H1 (cell line): ENCODE measurements around the gene TOMM6. TPM values are rescaled to one million over a fixed set of nuclear protein-coding genes. Genes with fewer than 3 reads are reported as not detected.

Experiments
- CTCF ChIA-PET: fragments of 300-600 bp; sonication (Branson Sonifier 250); formaldehyde crosslinking; loops from one replicate; lab custom pipeline; 2021; ENCODE audit not compliant: partially characterized antibody; lab: Charles Lee
- POLR2A ChIA-PET: fragments of 300-600 bp; sonication (Branson Sonifier 250); formaldehyde crosslinking; loops from one replicate; lab custom pipeline; 2021; ENCODE audit warnings: inconsistent platforms; ENCODE audit not compliant: partially characterized antibody; lab: Charles Lee
- DNase-seq, 2 experiments: peaks; one replicate each; pipeline versions ENCODE4 v3.0.0 to v3.0.0-alpha.2; 2010 to 2022; ENCODE audit warnings: low spot score in 2 of 2, low read depth in 1 of 2, mixed read lengths in 1 of 2
- FAIRE-seq: peaks from 2 replicates; lab custom pipeline; 2011; peaks lifted over from hg19 to GRCh38; lab: Jason Lieb, UNC
- H2AFZ ChIP-seq: 2 replicates; pipeline ENCODE4 v1.8.1; 2012; ENCODE audit warnings: low read length, inconsistent platforms
- H2AK5ac ChIP-seq: 2 replicates; pipeline ENCODE4 v1.6.1; 2013; ENCODE audit warnings: low read depth, low read length
- H2BK120ac ChIP-seq: replicated peaks from 2 replicates; pipeline ENCODE3; 2013; ENCODE audit warnings: low read depth, low read length, inconsistent platforms
- H2BK12ac ChIP-seq: 2 replicates; pipeline ENCODE4 v1.6.1; 2013; ENCODE audit warnings: low read depth, low read length
- H2BK15ac ChIP-seq: 2 replicates; pipeline ENCODE4 v1.6.1; 2013; ENCODE audit warnings: low read length
- H2BK20ac ChIP-seq: 2 replicates; pipeline ENCODE4 v1.6.1; 2013; ENCODE audit warnings: low read length
- H2BK5ac ChIP-seq: 2 replicates; pipeline ENCODE4 v1.6.1; 2013; ENCODE audit warnings: low read depth, low read length
- H3K14ac ChIP-seq: 2 replicates; pipeline ENCODE4 v1.6.1; 2013; ENCODE audit warnings: inconsistent platforms; ENCODE audit not compliant: insufficient read length
- H3K18ac ChIP-seq: 2 replicates; pipeline ENCODE4 v1.6.1; 2013; ENCODE audit warnings: low read length; ENCODE audit errors: extremely low read depth
- H3K23ac ChIP-seq: 2 replicates; pipeline ENCODE4 v1.6.1; 2013; ENCODE audit warnings: inconsistent platforms; ENCODE audit not compliant: insufficient read length
- H3K23me2 ChIP-seq: 2 replicates; pipeline ENCODE4 v1.6.1; 2013; ENCODE audit warnings: low read depth, low read length
- H3K27ac ChIP-seq: 2 replicates; pipeline ENCODE4 v1.6.1; 2011; ENCODE audit warnings: low read depth, low read length, inconsistent platforms
- H3K27me3 ChIP-seq, 4 experiments: replicated peaks in 1 of 4; 1 replicate in 1 of 4; 2 replicates in 3 of 4; pipeline versions ENCODE4 v1.6.1 to v1.8.1; 2011 to 2013; ENCODE audit warnings: low read length in 3 of 4, mild to moderate bottlenecking in 3 of 4, inconsistent platforms in 2 of 4, mixed read lengths in 2 of 4, moderate library complexity in 1 of 4; ENCODE audit not compliant: control insufficient read depth in 3 of 4, insufficient read depth in 3 of 4; ENCODE audit errors: extremely low read depth in 1 of 4
- H3K36me3 ChIP-seq, 4 experiments: 2 replicates each; pipeline versions ENCODE4 v1.6.1 to v1.8.1; 2011 to 2013; ENCODE audit warnings: mild to moderate bottlenecking in 4 of 4, low read length in 3 of 4, moderate library complexity in 2 of 4, control low read depth in 1 of 4, inconsistent platforms in 1 of 4; ENCODE audit not compliant: insufficient read depth in 4 of 4, control insufficient read depth in 2 of 4
- H3K4ac ChIP-seq: replicated peaks from 2 replicates; pipeline ENCODE3; 2013; ENCODE audit warnings: low read length, low read depth, mixed read lengths, inconsistent platforms; ENCODE audit not compliant: insufficient read length
- H3K4me1 ChIP-seq, 4 experiments: replicated peaks in 1 of 4; 1 replicate in 1 of 4; 2 replicates in 3 of 4; pipeline versions ENCODE4 v1.6.1 to v1.8.1; 2011 to 2013; ENCODE audit warnings: low read length in 3 of 4, inconsistent platforms in 2 of 4, mixed read lengths in 1 of 4; ENCODE audit not compliant: insufficient read depth in 4 of 4, control insufficient read depth in 3 of 4
- H3K4me2 ChIP-seq, 2 experiments: 2 replicates each; pipeline versions ENCODE4 v1.6.1 to v1.8.1; 2011 to 2013; ENCODE audit warnings: low read depth in 2 of 2, low read length in 2 of 2, control low read depth in 1 of 2, inconsistent platforms in 1 of 2, mild to moderate bottlenecking in 1 of 2; ENCODE audit not compliant: insufficient read depth in 1 of 2
- H3K4me3 ChIP-seq, 4 experiments: fragments of 200-600, 300-600 bp in 1 of 4; sonication (generic), shearing (Covaris generic), sonication (Bioruptor Twin) in 1 of 4; 2 replicates each; pipeline versions ENCODE4 v1.5.1 to v1.8.1; 2011 to 2016; ENCODE audit warnings: low read length in 4 of 4, low read depth in 3 of 4, control low read depth in 2 of 4, inconsistent platforms in 2 of 4, mild to moderate bottlenecking in 2 of 4, mixed read lengths in 1 of 4, moderate library complexity in 1 of 4; ENCODE audit not compliant: insufficient read depth in 2 of 4; ENCODE audit errors: extremely low read depth in 1 of 4
- H3K56ac ChIP-seq: replicated peaks from 2 replicates; pipeline ENCODE3; 2013; ENCODE audit warnings: low read depth, mild to moderate bottlenecking, mixed read lengths, low read length, inconsistent platforms; ENCODE audit not compliant: insufficient read length
- H3K79me1 ChIP-seq: 2 replicates; pipeline ENCODE4 v1.6.1; 2013; ENCODE audit warnings: low read depth, low read length, control low read depth
- H3K79me2 ChIP-seq, 2 experiments: 2 replicates each; pipeline versions ENCODE4 v1.6.1 to v1.8.1; 2012 to 2013; ENCODE audit warnings: low read length in 2 of 2, mild to moderate bottlenecking in 2 of 2, inconsistent platforms in 1 of 2; ENCODE audit not compliant: insufficient read depth in 2 of 2, control insufficient read depth in 1 of 2
- H3K9ac ChIP-seq, 4 experiments: replicated peaks in 1 of 4; 1 replicate in 1 of 4; 2 replicates in 3 of 4; pipeline versions ENCODE4 v1.6.1 to v1.8.1; 2011 to 2013; ENCODE audit warnings: low read depth in 3 of 4, low read length in 3 of 4, control low read depth in 2 of 4, mild to moderate bottlenecking in 2 of 4, moderate library complexity in 2 of 4, inconsistent platforms in 1 of 4; ENCODE audit errors: extremely low read depth in 1 of 4
- H3K9me3 ChIP-seq, 2 experiments: 2 replicates each; pipeline versions ENCODE4 v1.6.1 to v1.8.1; 2012 to 2013; ENCODE audit warnings: mild to moderate bottlenecking in 2 of 2, moderate library complexity in 2 of 2, control low read depth in 1 of 2, inconsistent platforms in 1 of 2, low read depth in 1 of 2, low read length in 1 of 2, mixed read lengths in 1 of 2; ENCODE audit not compliant: insufficient read depth in 2 of 2
- H4K20me1 ChIP-seq, 2 experiments: replicated peaks in 1 of 2; 2 replicates each; pipeline versions ENCODE3 to v1.8.1; 2011 to 2013; ENCODE audit warnings: inconsistent platforms in 2 of 2, low read length in 2 of 2, mild to moderate bottlenecking in 1 of 2; ENCODE audit not compliant: insufficient read depth in 2 of 2, control insufficient read depth in 1 of 2
- H4K5ac ChIP-seq: 2 replicates; pipeline ENCODE4 v1.6.1; 2013; ENCODE audit warnings: low read length, low read depth, mixed read lengths, inconsistent platforms; ENCODE audit not compliant: insufficient read length
- H4K8ac ChIP-seq: 2 replicates; pipeline ENCODE4 v1.8.0; 2013; ENCODE audit warnings: mild to moderate bottlenecking, moderate library complexity, low read length, inconsistent platforms; ENCODE audit not compliant: insufficient read depth; ENCODE audit errors: extremely low read depth
- H4K91ac ChIP-seq: replicated peaks from 2 replicates; pipeline ENCODE3; 2013; ENCODE audit warnings: low read length, mixed read lengths, inconsistent platforms; ENCODE audit not compliant: insufficient read length
- HDAC6 ChIP-seq: IDR thresholded peaks from one replicate; pipeline ENCODE4 v1.7.1; 2012; ENCODE audit warnings: low read depth, mild to moderate bottlenecking, inconsistent platforms, low read length, moderate library complexity
- POLR2AphosphoS5 ChIP-seq: IDR thresholded peaks from 2 replicates; pipeline ENCODE4 v1.6.1; 2011; ENCODE audit warnings: low read depth, low read length
- SP4 ChIP-seq: IDR thresholded peaks from 2 replicates; pipeline ENCODE4 v1.6.1; 2012; ENCODE audit warnings: low read length, inconsistent platforms
- SUZ12 ChIP-seq: fragments of 200-600 bp; sonication (generic); IDR thresholded peaks from 2 replicates; pipeline ENCODE4 v1.6.1; 2012; ENCODE audit warnings: mild to moderate bottlenecking, inconsistent platforms, low read length, moderate library complexity, mixed read lengths
- WGBS, 2 experiments: shearing (Covaris generic) in 1 of 2; methylation state at CpG; one replicate each; pipeline versions ENCODE4 v1.1.6 to v1.1.7; 2013 to 2015; ENCODE audit warnings: low lambda C conversion rate in 2 of 2, mixed read lengths in 2 of 2, inconsistent platforms in 1 of 2, low coverage in 1 of 2, missing lambda C conversion rate in 1 of 2; ENCODE audit not compliant: insufficient replicate concordance in 2 of 2, insufficient coverage in 1 of 2, insufficient read length in 1 of 2; ENCODE audit errors: extremely low coverage in 1 of 2, missing lambda C conversion rate in 1 of 2; 5-methylcytosine and 5-hydroxymethylcytosine counted together
- polyA plus RNA-seq, 7 experiments: library from polyadenylated mRNA; depleted of rRNA in 3 of 7; stranded (reverse) in 5 of 7; unstranded in 2 of 7; fragments of >200 nt in 5 of 7; fragments of 200-250 nt in 2 of 7; gene quantifications; 1 replicate in 5 of 7; 2 replicates in 1 of 7; 4 replicates in 1 of 7; pipeline versions ENCODE4 v1.2.1 to v1.2.3, GENCODE V29; 2011 to 2013; ENCODE audit warnings: missing spikeins in 2 of 7, mixed read lengths in 2 of 7
- total RNA-seq: library from RNA; stranded (reverse); fragmentation: NEBNext Ultra II Directional; extraction: Animal tissue kit (Norgen Biotek cat#: 25700); gene quantifications from 2 replicates; pipeline ENCODE4 v1.2.1, GENCODE V29; 2021
- TF ChIP-seq, protein P1 (sequence below), 3 experiments: IDR thresholded peaks; 1 replicate in 2 of 3; 2 replicates in 1 of 3; pipeline versions ENCODE4 v1.5.1 to v1.6.1; 2011; ENCODE audit warnings: low read length in 3 of 3, mild to moderate bottlenecking in 3 of 3, inconsistent platforms in 2 of 3, low read depth in 1 of 3, moderate library complexity in 1 of 3; ENCODE audit not compliant: insufficient read depth in 1 of 3; ENCODE audit errors: control extremely low read depth in 1 of 3

Gene TOMM6
- total and polyA plus RNA-seq, 2 of the 8 experiments (the other 6 are each of a cell fraction or from before 2014, with no cell fraction given) = 228 to 560 TPM

DNA sequence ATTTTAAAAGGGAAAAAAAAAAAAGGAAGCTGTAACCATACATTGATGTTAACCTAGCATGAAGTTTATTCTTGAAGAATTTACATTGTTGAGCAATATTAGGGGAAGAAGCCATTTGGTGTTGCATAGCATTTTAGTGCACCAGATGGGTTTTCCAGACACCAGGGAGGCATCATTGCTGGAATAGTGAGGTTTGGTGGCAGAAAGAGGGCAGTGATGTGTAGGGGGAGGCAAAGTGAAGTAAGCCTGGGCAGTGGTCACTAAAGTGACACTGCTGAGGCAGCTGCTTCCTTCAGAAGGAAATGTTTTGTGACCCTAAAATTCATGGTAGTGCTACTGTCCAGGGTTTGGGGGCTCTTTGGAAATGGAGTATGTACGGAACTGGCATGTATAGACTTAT, 2.6 kb downstream of the TOMM6 start:
- H2BK20ac ChIP-seq = no peak overlapping the region
- H4K20me1 ChIP-seq = peaks cover 0 to 9% of the 10 kb centered on the region in 2 experiments
- no peak overlapping the region for H3K4me3 ChIP-seq
- peaks cover 12% of the 10 kb centered on the region for H3K23me2 ChIP-seq
- no peak overlapping the region for H3K9ac ChIP-seq
- TF ChIP-seq POLR2AphosphoS5 (peak; percentile 48; the same call in 1 of the 2 replicates), HDAC6 (no peak), SP4 (no peak), SUZ12 (no peak)
- TF ChIP-seq, protein P1, sequence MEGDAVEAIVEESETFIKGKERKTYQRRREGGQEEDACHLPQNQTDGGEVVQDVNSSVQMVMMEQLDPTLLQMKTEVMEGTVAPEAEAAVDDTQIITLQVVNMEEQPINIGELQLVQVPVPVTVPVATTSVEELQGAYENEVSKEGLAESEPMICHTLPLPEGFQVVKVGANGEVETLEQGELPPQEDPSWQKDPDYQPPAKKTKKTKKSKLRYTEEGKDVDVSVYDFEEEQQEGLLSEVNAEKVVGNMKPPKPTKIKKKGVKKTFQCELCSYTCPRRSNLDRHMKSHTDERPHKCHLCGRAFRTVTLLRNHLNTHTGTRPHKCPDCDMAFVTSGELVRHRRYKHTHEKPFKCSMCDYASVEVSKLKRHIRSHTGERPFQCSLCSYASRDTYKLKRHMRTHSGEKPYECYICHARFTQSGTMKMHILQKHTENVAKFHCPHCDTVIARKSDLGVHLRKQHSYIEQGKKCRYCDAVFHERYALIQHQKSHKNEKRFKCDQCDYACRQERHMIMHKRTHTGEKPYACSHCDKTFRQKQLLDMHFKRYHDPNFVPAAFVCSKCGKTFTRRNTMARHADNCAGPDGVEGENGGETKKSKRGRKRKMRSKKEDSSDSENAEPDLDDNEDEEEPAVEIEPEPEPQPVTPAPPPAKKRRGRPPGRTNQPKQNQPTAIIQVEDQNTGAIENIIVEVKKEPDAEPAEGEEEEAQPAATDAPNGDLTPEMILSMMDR (IDR thresholded peaks at IDR 0.05; ENCODE audit: control extremely low read depth in 1 of 3, insufficient read depth in 1 of 3, low read depth in 1 of 3, low read length in 3 of 3) = no peak
- H4K8ac ChIP-seq = no peak overlapping the region
- no peak overlapping the region for H3K23ac ChIP-seq
- no peak overlapping the region for H2AFZ ChIP-seq
- H3K79me2 ChIP-seq = peaks cover 0 to 12% of the 10 kb centered on the region in 2 experiments; a peak in 3 of 4 replicates
- H3K4ac ChIP-seq = no peak overlapping the region
- peaks cover 14 to 46% (median 24%) of the 10 kb centered on the region in 4 experiments; a peak in 7 of 8 replicates for H3K36me3 ChIP-seq
- H3K18ac ChIP-seq = no peak overlapping the region
- no peak overlapping the region for H3K56ac ChIP-seq
- ChIA-PET POLR2A (interaction anchor here (1.0 kb wide), 3 partner anchors 15 to 278 kb away, joined by 3 to 4 read pairs (median 4); no protein-coding TSS in a partner anchor), CTCF (interaction anchor here (0.6 to 1.3 kb wide), 3 partner anchors 15 to 424 kb away, joined by 3 to 5 read pairs (median 3); no protein-coding TSS in a partner anchor)
- H4K5ac ChIP-seq = no peak overlapping the region
- DNase-seq = no peak
- WGBS, 2 experiments = 92% methylated on average over 1 of the region's 1 CpG; no CpG with 5 or more reads in 1 of the 2 experiments
- no peaks in the 10 kb centered on the region for H3K9me3 ChIP-seq
- H3K27ac ChIP-seq = no peak overlapping the region
- no peak overlapping the region for H4K91ac ChIP-seq
- peaks cover 0 to 4% (median 1%) of the 10 kb centered on the region in 4 experiments; a peak in 5 of 7 replicates for H3K4me1 ChIP-seq
- H3K4me2 ChIP-seq = no peak overlapping the region
- no peak overlapping the region for H2BK15ac ChIP-seq
- H2AK5ac ChIP-seq = no peak overlapping the region
- no peak overlapping the region for H2BK5ac ChIP-seq
- no peak overlapping the region for H2BK120ac ChIP-seq
- no peak overlapping the region for H3K14ac ChIP-seq
- peaks cover 2% of the 10 kb centered on the region for H3K79me1 ChIP-seq
- no peak overlapping the region for H2BK12ac ChIP-seq
- H3K27me3 ChIP-seq = peaks cover 0 to 9% (median 8%) of the 10 kb centered on the region in 4 experiments; a peak in 6 of 7 replicates
- no peak for FAIRE-seq
